Retinal pigment epithelial cell (primary cell): Measurements from ENCODE around the gene AMBP.

Experiments used
- DNase-seq: peaks from one replicate; pipeline ENCODE4 v3.0.0-alpha.2; 2010; ENCODE audit warnings: low read depth
- H3K4me3 ChIP-seq: 2 replicates; pipeline ENCODE4 v1.5.1; 2011; ENCODE audit warnings: mild to moderate bottlenecking, low read length, control low read depth, moderate library complexity
- TF ChIP-seq, protein P1 (sequence below): conservative IDR thresholded peaks from 2 replicates; pipeline ENCODE4 v1.5.1; 2011; ENCODE audit warnings: low read depth, low read length, control low read depth, inconsistent platforms

AMBP gene

DNA sequence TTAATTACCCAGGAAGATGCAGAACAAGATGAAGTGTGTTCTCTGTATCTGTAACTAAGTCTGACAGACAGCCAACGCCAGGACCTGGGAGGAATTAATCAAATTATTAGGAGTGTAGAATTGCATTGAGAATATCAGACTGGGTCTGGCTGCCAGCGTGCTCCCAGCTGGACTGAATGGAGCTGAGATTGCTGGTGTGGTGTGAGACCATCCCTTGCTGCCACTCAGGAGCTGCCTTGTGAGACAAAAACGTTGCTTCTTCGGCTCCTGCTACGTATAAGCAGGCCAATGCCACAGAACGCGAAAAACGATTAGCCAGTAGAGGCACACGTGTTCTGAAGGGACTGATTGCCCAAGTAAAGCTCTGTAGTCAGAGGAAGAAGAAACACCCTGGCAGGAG lies 66.8 kb downstream of the AMBP start:
- TF ChIP-seq, protein P1, sequence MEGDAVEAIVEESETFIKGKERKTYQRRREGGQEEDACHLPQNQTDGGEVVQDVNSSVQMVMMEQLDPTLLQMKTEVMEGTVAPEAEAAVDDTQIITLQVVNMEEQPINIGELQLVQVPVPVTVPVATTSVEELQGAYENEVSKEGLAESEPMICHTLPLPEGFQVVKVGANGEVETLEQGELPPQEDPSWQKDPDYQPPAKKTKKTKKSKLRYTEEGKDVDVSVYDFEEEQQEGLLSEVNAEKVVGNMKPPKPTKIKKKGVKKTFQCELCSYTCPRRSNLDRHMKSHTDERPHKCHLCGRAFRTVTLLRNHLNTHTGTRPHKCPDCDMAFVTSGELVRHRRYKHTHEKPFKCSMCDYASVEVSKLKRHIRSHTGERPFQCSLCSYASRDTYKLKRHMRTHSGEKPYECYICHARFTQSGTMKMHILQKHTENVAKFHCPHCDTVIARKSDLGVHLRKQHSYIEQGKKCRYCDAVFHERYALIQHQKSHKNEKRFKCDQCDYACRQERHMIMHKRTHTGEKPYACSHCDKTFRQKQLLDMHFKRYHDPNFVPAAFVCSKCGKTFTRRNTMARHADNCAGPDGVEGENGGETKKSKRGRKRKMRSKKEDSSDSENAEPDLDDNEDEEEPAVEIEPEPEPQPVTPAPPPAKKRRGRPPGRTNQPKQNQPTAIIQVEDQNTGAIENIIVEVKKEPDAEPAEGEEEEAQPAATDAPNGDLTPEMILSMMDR: no peak
- DNase-seq: no peak
- no peak overlapping the region for H3K4me3 ChIP-seq
